Panc1 (cell line): ENCODE measurements around the gene TP53BP2. TPM values are rescaled to one million over a fixed set of nuclear protein-coding genes. Genes with fewer than 3 reads are reported as not detected.

Experiments
- ATAC-seq: fragments of 200-7000 bp; cut with Tn5 transposase; 2 replicates; pipeline ENCODE4 v1.9.1; 2020; ENCODE audit warnings: mild to moderate bottlenecking, moderate library complexity
- BruUV-seq: library from RNA; stranded (reverse); fragments of 400-500 nt; replicated peaks from 2 replicates; lab custom pipeline; 2021; lab: Mats Ljungman, UMichigan
- CTCF ChIA-PET: fragments of 300-600 bp; sonication (Branson Sonifier 250); formaldehyde crosslinking; loops from one replicate; lab custom pipeline; 2022; ENCODE audit warnings: antibody characterized with exemption; lab: Charles Lee
- POLR2A ChIA-PET: fragments of 300-600 bp; sonication (Branson Sonifier 250); formaldehyde crosslinking; loops from one replicate; lab custom pipeline; 2022; ENCODE audit warnings: antibody characterized with exemption; lab: Charles Lee
- DNase-seq: peaks from one replicate; pipeline ENCODE4 v3.0.0-alpha.2; 2010; ENCODE audit warnings: low read depth, low spot score
- H3K27ac ChIP-seq: 2 replicates; pipeline ENCODE4 v1.5.1; 2011; ENCODE audit warnings: mild to moderate bottlenecking, low read length, inconsistent platforms
- H3K27me3 ChIP-seq: fragments of 200-500 bp; sonication (Bioruptor generic); 2 replicates; pipeline ENCODE4 v1.6.0; 2014; ENCODE audit warnings: low read length, inconsistent platforms; ENCODE audit not compliant: control insufficient read depth, insufficient read depth
- H3K36me3 ChIP-seq: fragments of 200-500 bp; sonication (Bioruptor generic); 2 replicates; pipeline ENCODE4 v1.5.1; 2014; ENCODE audit warnings: inconsistent platforms, mild to moderate bottlenecking, low read length, moderate library complexity; ENCODE audit not compliant: control insufficient read depth, insufficient read depth
- H3K4me1 ChIP-seq: 2 replicates; pipeline ENCODE4 v1.5.1; 2011; ENCODE audit warnings: inconsistent platforms, mild to moderate bottlenecking, low read length, moderate library complexity; ENCODE audit not compliant: control insufficient read depth, insufficient read depth
- H3K4me3 ChIP-seq, 2 experiments: 2 replicates each; pipeline ENCODE4 v1.5.1; 2011 to 2012; ENCODE audit warnings: low read depth in 2 of 2, low read length in 2 of 2, mild to moderate bottlenecking in 2 of 2, inconsistent platforms in 1 of 2, moderate library complexity in 1 of 2
- H3K9me3 ChIP-seq: fragments of 200-500 bp; sonication (Bioruptor generic); 2 replicates; pipeline ENCODE4 v1.5.1; 2014; ENCODE audit warnings: low read depth, mild to moderate bottlenecking, inconsistent platforms, low read length, moderate library complexity; ENCODE audit not compliant: control insufficient read depth, insufficient read depth
- CTCF ChIP-seq: fragments of 450-650 bp; IDR thresholded peaks from 2 replicates; pipeline ENCODE4 v1.5.1; 2017; ENCODE audit warnings: mild to moderate bottlenecking
- POLR2AphosphoS5 ChIP-seq: IDR thresholded peaks from 2 replicates; pipeline ENCODE4 v1.6.1; 2012; ENCODE audit warnings: mild to moderate bottlenecking, low read depth, low read length, moderate library complexity
- REST ChIP-seq, 2 experiments: IDR thresholded peaks; 2 replicates each; pipeline ENCODE4 v1.6.1; 2011 to 2012; ENCODE audit warnings: low read depth in 2 of 2, control low read depth in 1 of 2, low read length in 1 of 2, mild to moderate bottlenecking in 1 of 2, moderate library complexity in 1 of 2; ENCODE audit not compliant: insufficient read depth in 1 of 2
- SIN3A ChIP-seq: IDR thresholded peaks from 2 replicates; pipeline ENCODE4 v1.6.1; 2012; ENCODE audit warnings: low read depth, mild to moderate bottlenecking, low read length, moderate library complexity, borderline replicate concordance; ENCODE audit not compliant: insufficient read depth
- TCF7L2 ChIP-seq: IDR thresholded peaks from 2 replicates; pipeline ENCODE4 v1.6.1; 2011; ENCODE audit warnings: mild to moderate bottlenecking, low read depth, low read length, inconsistent platforms
- in situ Hi-C: cut with HindIII; loops from 2 replicates; pipeline ENCODE4 v1.10.0; 2016; ENCODE audit warnings: low sequenced_read_pairs, low pct_unique_long_range_greater_than_20kb
- intact Hi-C: fragments of 100-400 bp; cut with micrococcal nuclease; formaldehyde crosslinking; loops from one replicate; pipeline ENCODE4 v1.10.0; 2022; ENCODE audit not compliant: unreplicated experiment
- total RNA-seq: library from RNA; stranded (reverse); gene quantifications from one replicate; pipeline ENCODE4 v1.2.1, GENCODE V29; 2021; ENCODE audit not compliant: unreplicated experiment

TP53BP2 gene
- total RNA-seq, 1 experiment from 2014 or later = 51.4 TPM

- in situ Hi-C loops (no loop called here), intact Hi-C loops (no loop called here)
- Histone ChIP-seq H3K4me1 (peaks cover 23% of the 10 kb centered on the region), H3K9me3 (no peaks in the 10 kb centered on the region), H3K4me3 (no peak overlapping the region), H3K36me3 (peaks cover 7% of the 10 kb centered on the region; the same call in 1 of the 2 replicates), H3K27ac (0 out of 2 replicates have a peak overlapping the region, but pooled peaks have one; percentile 19), H3K27me3 (no peaks in the 10 kb centered on the region)
- no peak for ATAC-seq
- TF ChIP-seq POLR2AphosphoS5 (no peak), REST (IDR thresholded peaks at IDR 0.05; ENCODE audit: insufficient read depth in 1 of 2, low read depth in 2 of 2, low read length in 1 of 2) (no peak), SIN3A (no peak), TCF7L2 (no peak), CTCF (no peak)
- no TSS peak for BruUV-seq
- no peak for DNase-seq
- CTCF ChIA-PET = no interaction called here
- POLR2A ChIA-PET = no interaction called here
These were observed 106.2 kb downstream of the TP53BP2 start for GRCh38 chr1:223739366-223740037.

- intact Hi-C loops = no loop called here
- Histone ChIP-seq H3K9me3 (no peaks in the 10 kb centered on the region), H3K4me3 (no peak overlapping the region), H3K27me3 (no peaks in the 10 kb centered on the region), H3K27ac (peak overlapping the region; percentile 40), H3K4me1 (peaks cover 24% of the 10 kb centered on the region), H3K36me3 (peaks cover 7% of the 10 kb centered on the region; the same call in 1 of the 2 replicates)
- DNase-seq (no peak), ATAC-seq (peak; percentile 45)
- in situ Hi-C loops = no loop called here
- ChIA-PET CTCF (no interaction called here), POLR2A (interaction anchor here (0.6 kb wide), 1 partner anchor 19 kb away, joined by 10 read pairs; no protein-coding TSS in a partner anchor)
- no peak for TF ChIP-seq CTCF
- TF ChIP-seq SIN3A = no peak
- TF ChIP-seq POLR2AphosphoS5 = no peak
- no peak for TF ChIP-seq REST (IDR thresholded peaks at IDR 0.05; ENCODE audit: insufficient read depth in 1 of 2, low read depth in 2 of 2, low read length in 1 of 2)
- TF ChIP-seq TCF7L2 = no peak
- no TSS peak for BruUV-seq
These were observed 107.0 kb downstream of the TP53BP2 start for GRCh38 chr1:223738465-223739365.
